ENCODE data around the gene ILF3. TPM values are rescaled to one million over a fixed set of nuclear protein-coding genes. Genes with fewer than 3 reads are reported as not detected.

The ILF3 gene
- total RNA-seq, 1 donor from 2014 or later = 861 TPM

GRCh38 chr19:10724573-10725071 lies 70.5 kb downstream of the ILF3 start:
- no peak for DNase-seq (ENCODE audit: low read depth, low spot score)
- TF ChIP-seq CTCF (conservative IDR thresholded peaks at IDR 0.05) = no peak
- Mint-ChIP-seq H3K27me3 (ENCODE audit: low read depth) (no peaks in the 10 kb centered on the region), H3K4me3 (no peak overlapping the region), H3K27ac (ENCODE audit: unreplicated experiment) (no peak overlapping the region), H3K9me3 (no peaks in the 10 kb centered on the region), H3K4me1 (peaks cover 8% of the 10 kb centered on the region), H3K36me3 (ENCODE audit: low read depth) (peaks cover 6% of the 10 kb centered on the region)

DNA sequence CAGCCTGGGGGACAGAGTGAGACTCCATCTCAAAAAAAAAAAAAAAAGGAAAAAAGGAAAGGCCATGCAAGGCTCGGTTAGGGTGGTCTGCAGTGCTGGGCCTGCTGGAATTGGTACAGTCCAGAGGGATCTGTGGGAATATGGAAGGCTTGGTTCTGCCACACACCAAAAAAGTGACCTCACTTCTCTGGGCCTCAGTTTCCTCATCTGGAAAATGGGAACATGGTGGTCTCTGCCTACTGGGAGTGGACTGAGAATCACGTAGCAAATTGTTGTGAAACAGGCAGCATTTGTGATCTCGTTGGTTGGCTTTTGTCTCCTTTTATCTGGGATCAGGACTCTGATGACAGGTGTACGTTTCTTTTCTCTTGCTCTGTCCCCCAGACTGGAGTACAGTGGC lies 71.3 kb downstream of the ILF3 start:
- H3K27ac Mint-ChIP-seq (ENCODE audit: unreplicated experiment) = no peak overlapping the region
- TF ChIP-seq CTCF (conservative IDR thresholded peaks at IDR 0.05) = no peak
- H3K27me3 Mint-ChIP-seq (ENCODE audit: low read depth) = no peaks in the 10 kb centered on the region
- H3K36me3 Mint-ChIP-seq (ENCODE audit: low read depth) = peaks cover 6% of the 10 kb centered on the region
- H3K9me3 Mint-ChIP-seq = no peaks in the 10 kb centered on the region
- peaks cover 4% of the 10 kb centered on the region for H3K4me1 Mint-ChIP-seq
- no peak for DNase-seq (ENCODE audit: low read depth, low spot score)
- H3K4me3 Mint-ChIP-seq = no peak overlapping the region

DNA sequence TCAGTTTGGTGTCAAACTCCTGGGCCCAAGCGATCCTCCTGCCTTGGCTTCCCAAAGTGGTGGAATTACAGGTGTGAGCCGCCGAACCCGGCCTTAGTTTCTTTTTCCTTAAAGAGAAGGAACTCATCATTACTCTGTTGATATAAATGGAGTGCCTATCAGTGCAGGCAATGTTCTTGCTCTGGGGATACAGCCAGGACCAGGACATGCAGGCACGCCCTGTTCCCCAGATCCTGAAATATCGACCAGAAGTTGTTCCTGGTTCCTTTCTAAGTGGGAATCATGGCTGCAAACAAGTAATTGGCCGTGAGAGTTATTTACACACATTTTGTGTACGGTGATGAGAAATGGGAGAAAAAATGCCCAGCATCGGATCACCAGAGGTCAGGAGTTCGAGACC lies 72.1 kb downstream of the ILF3 start:
- DNase-seq (ENCODE audit: low read depth, low spot score) = no peak
- H3K27ac Mint-ChIP-seq (ENCODE audit: unreplicated experiment) = no peak overlapping the region
- TF ChIP-seq CTCF (conservative IDR thresholded peaks at IDR 0.05) = no peak
- no peaks in the 10 kb centered on the region for H3K27me3 Mint-ChIP-seq (ENCODE audit: low read depth)
- no peaks in the 10 kb centered on the region for H3K9me3 Mint-ChIP-seq
- H3K4me3 Mint-ChIP-seq = no peak overlapping the region
- peaks cover 6% of the 10 kb centered on the region for H3K36me3 Mint-ChIP-seq (ENCODE audit: low read depth)
- peaks cover 4% of the 10 kb centered on the region for H3K4me1 Mint-ChIP-seq

- no peak overlapping the region for H3K4me3 Mint-ChIP-seq
- no peaks in the 10 kb centered on the region for H3K9me3 Mint-ChIP-seq
- peaks cover 4% of the 10 kb centered on the region for H3K4me1 Mint-ChIP-seq
- H3K36me3 Mint-ChIP-seq (ENCODE audit: low read depth) = peaks cover 6% of the 10 kb centered on the region
- H3K27me3 Mint-ChIP-seq (ENCODE audit: low read depth) = no peaks in the 10 kb centered on the region
- TF ChIP-seq CTCF (conservative IDR thresholded peaks at IDR 0.05) = no peak
- H3K27ac Mint-ChIP-seq (ENCODE audit: unreplicated experiment) = peak overlapping the region; percentile 22
- no peak for DNase-seq (ENCODE audit: low read depth, low spot score)
Observed at GRCh38 chr19:10727685-10728201, 73.6 kb downstream of the ILF3 start.

DNA sequence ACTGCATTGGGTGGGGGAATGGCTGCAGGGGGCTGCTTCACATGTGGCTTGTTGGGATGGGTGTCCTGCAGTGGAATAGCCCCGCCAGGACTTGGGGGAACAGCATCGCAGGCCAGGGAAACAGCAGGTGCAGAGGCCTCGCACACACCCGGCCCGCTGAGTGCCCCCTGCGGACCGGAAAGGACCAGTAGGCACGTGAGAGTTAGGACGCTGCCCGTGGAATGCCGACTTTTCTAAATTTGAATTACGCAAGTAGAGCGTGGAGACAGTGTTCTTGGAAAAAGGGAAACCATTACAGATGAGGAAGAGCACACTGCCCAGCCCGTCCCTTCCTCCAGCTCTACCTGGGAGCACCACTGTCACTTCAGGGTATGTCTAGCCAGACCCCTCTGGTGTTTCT lies 75.3 kb downstream of the ILF3 start:
- no peak overlapping the region for H3K27ac Mint-ChIP-seq (ENCODE audit: unreplicated experiment)
- peaks cover 4% of the 10 kb centered on the region for H3K4me1 Mint-ChIP-seq
- no peak for TF ChIP-seq CTCF (conservative IDR thresholded peaks at IDR 0.05)
- H3K4me3 Mint-ChIP-seq = no peak overlapping the region
- no peaks in the 10 kb centered on the region for H3K27me3 Mint-ChIP-seq (ENCODE audit: low read depth)
- peaks cover 6% of the 10 kb centered on the region for H3K36me3 Mint-ChIP-seq (ENCODE audit: low read depth)
- no peak for DNase-seq (ENCODE audit: low read depth, low spot score)
- H3K9me3 Mint-ChIP-seq = no peaks in the 10 kb centered on the region
